Dermis blood vessel endothelial cell (primary cell): ENCODE measurements around the gene PTPRG. TPM values are rescaled to one million over a fixed set of nuclear protein-coding genes. Genes with fewer than 3 reads are reported as not detected.

Experiments
- DNase-seq: peaks from one replicate; pipeline ENCODE4 v3.0.0; 2010
- total RNA-seq: library from RNA; depleted of rRNA; stranded (reverse); fragments of >200 nt; gene quantifications from 2 replicates; pipeline ENCODE4 v1.2.3, GENCODE V29; 2014

The PTPRG gene
- total RNA-seq, 1 donor from 2014 or later, result 26.0 TPM

GRCh38 chr3:61589856-61590255 is 28.5 kb downstream of the PTPRG start:
- DNase-seq, result peak; percentile 9

- no peak for DNase-seq
Observed at GRCh38 chr3:61591300-61591699, 29.9 kb downstream of the PTPRG start.

- no peak for DNase-seq
Observed at GRCh38 chr3:61593446-61594029, 32.2 kb downstream of the PTPRG start.

GRCh38 chr3:61594144-61594963 is 33.0 kb downstream of the PTPRG start:
- no peak for DNase-seq

- DNase-seq, result no peak
Observed at GRCh38 chr3:61594964-61595285, 33.6 kb downstream of the PTPRG start.

- no peak for DNase-seq
Observed at GRCh38 chr3:61595288-61595687, 33.9 kb downstream of the PTPRG start.

- no peak for DNase-seq
Observed at GRCh38 chr3:61595826-61596225, 34.5 kb downstream of the PTPRG start.

GRCh38 chr3:61597906-61598305 is 36.5 kb downstream of the PTPRG start:
- DNase-seq, result no peak

- no peak for DNase-seq
Observed at GRCh38 chr3:61600195-61600594, 38.8 kb downstream of the PTPRG start.

- no peak for DNase-seq
Observed at GRCh38 chr3:61601831-61602230, 40.5 kb downstream of the PTPRG start.

- DNase-seq, result no peak
Observed at GRCh38 chr3:61602466-61602865, 41.1 kb downstream of the PTPRG start.

- no peak for DNase-seq
Observed at GRCh38 chr3:61605589-61606175, 44.3 kb downstream of the PTPRG start.

GRCh38 chr3:61606196-61606595 is 44.8 kb downstream of the PTPRG start:
- no peak for DNase-seq

- DNase-seq, result no peak
Observed at GRCh38 chr3:61608072-61608471, 46.7 kb downstream of the PTPRG start.

- DNase-seq, result no peak
Observed at GRCh38 chr3:61608711-61609110, 47.3 kb downstream of the PTPRG start.

- DNase-seq, result no peak
Observed at GRCh38 chr3:61610316-61610715, 48.9 kb downstream of the PTPRG start.

GRCh38 chr3:61612211-61613194 is 51.1 kb downstream of the PTPRG start:
- no peak for DNase-seq

GRCh38 chr3:61613666-61614065 is 52.3 kb downstream of the PTPRG start:
- no peak for DNase-seq

GRCh38 chr3:61615643-61616042 is 54.3 kb downstream of the PTPRG start:
- DNase-seq, result no peak

- no peak for DNase-seq
Observed at GRCh38 chr3:61616586-61616985, 55.2 kb downstream of the PTPRG start.

- DNase-seq, result no peak
Observed at GRCh38 chr3:61617041-61617440, 55.7 kb downstream of the PTPRG start.

- DNase-seq, result no peak
Observed at GRCh38 chr3:61617651-61618050, 56.3 kb downstream of the PTPRG start.

- DNase-seq, result no peak
Observed at GRCh38 chr3:61618231-61618630, 56.9 kb downstream of the PTPRG start.
